HUES6 (cell line): Measurements from ENCODE around the gene DPH1.

Experiments
- H3K27ac ChIP-seq: 2 replicates; pipeline ENCODE4 v1.7.0; 2013; ENCODE audit warnings: low read depth, mild to moderate bottlenecking, low read length, inconsistent platforms
- H3K27me3 ChIP-seq: 2 replicates; pipeline ENCODE4 v1.6.1; 2013; ENCODE audit warnings: low read length; ENCODE audit not compliant: control insufficient read depth, insufficient read depth
- H3K36me3 ChIP-seq: 2 replicates; pipeline ENCODE4 v1.6.1; 2013; ENCODE audit warnings: low read length; ENCODE audit not compliant: control insufficient read depth, insufficient read depth
- H3K4me1 ChIP-seq: 2 replicates; pipeline ENCODE4 v1.6.1; 2013; ENCODE audit warnings: low read length; ENCODE audit not compliant: control insufficient read depth, insufficient read depth
- H3K4me3 ChIP-seq: 2 replicates; pipeline ENCODE4 v1.5.1; 2013; ENCODE audit warnings: low read depth, low read length
- H3K9ac ChIP-seq: one replicate; pipeline ENCODE4 v1.6.1; 2013; ENCODE audit warnings: mild to moderate bottlenecking, low read length
- H3K9me3 ChIP-seq: 2 replicates; pipeline ENCODE4 v1.6.1; 2013; ENCODE audit warnings: low read depth, low read length; ENCODE audit not compliant: control insufficient read depth, insufficient read depth

Gene DPH1

GRCh38 chr17:2076087-2076984, 46.4 kb downstream of the DPH1 start:
- Histone ChIP-seq H3K9ac (no peak overlapping the region), H3K27ac (no peak overlapping the region), H3K4me1 (peaks cover 11% of the 10 kb centered on the region; the same call in 1 of the 2 replicates), H3K27me3 (no peaks in the 10 kb centered on the region), H3K36me3 (peaks cover 25% of the 10 kb centered on the region), H3K4me3 (no peak overlapping the region), H3K9me3 (no peaks in the 10 kb centered on the region)

GRCh38 chr17:2077040-2077439, 47.1 kb downstream of the DPH1 start:
- no peak overlapping the region for H3K9ac ChIP-seq
- H3K27ac ChIP-seq: no peak overlapping the region
- H3K9me3 ChIP-seq: no peaks in the 10 kb centered on the region
- H3K27me3 ChIP-seq: no peaks in the 10 kb centered on the region
- peaks cover 11% of the 10 kb centered on the region; the same call in 1 of the 2 replicates for H3K4me1 ChIP-seq
- H3K36me3 ChIP-seq: peaks cover 29% of the 10 kb centered on the region
- no peak overlapping the region for H3K4me3 ChIP-seq

- no peaks in the 10 kb centered on the region for H3K9me3 ChIP-seq
- H3K27me3 ChIP-seq: no peaks in the 10 kb centered on the region
- H3K4me1 ChIP-seq: peaks cover 6% of the 10 kb centered on the region; the same call in 1 of the 2 replicates
- no peak overlapping the region for H3K9ac ChIP-seq
- peaks cover 38% of the 10 kb centered on the region for H3K36me3 ChIP-seq
- no peak overlapping the region for H3K4me3 ChIP-seq
- H3K27ac ChIP-seq: no peak overlapping the region
Measured at GRCh38 chr17:2081564-2081963, 51.6 kb downstream of the DPH1 start.

GRCh38 chr17:2082003-2082781, 52.2 kb downstream of the DPH1 start:
- H3K27me3 ChIP-seq: no peaks in the 10 kb centered on the region
- no peak overlapping the region for H3K9ac ChIP-seq
- no peak overlapping the region for H3K4me3 ChIP-seq
- peaks cover 6% of the 10 kb centered on the region; the same call in 1 of the 2 replicates for H3K4me1 ChIP-seq
- H3K36me3 ChIP-seq: peaks cover 33% of the 10 kb centered on the region
- no peaks in the 10 kb centered on the region for H3K9me3 ChIP-seq
- H3K27ac ChIP-seq: no peak overlapping the region

GRCh38 chr17:2083613-2084035, 53.7 kb downstream of the DPH1 start:
- Histone ChIP-seq H3K27me3 (no peaks in the 10 kb centered on the region), H3K9me3 (no peaks in the 10 kb centered on the region), H3K4me1 (peaks cover 6% of the 10 kb centered on the region; the same call in 1 of the 2 replicates), H3K9ac (no peak overlapping the region), H3K4me3 (no peak overlapping the region), H3K36me3 (peaks cover 20% of the 10 kb centered on the region), H3K27ac (no peak overlapping the region)

GRCh38 chr17:2084036-2084765, 54.2 kb downstream of the DPH1 start:
- Histone ChIP-seq H3K4me3 (no peak overlapping the region), H3K27ac (no peak overlapping the region), H3K27me3 (no peaks in the 10 kb centered on the region), H3K9me3 (no peaks in the 10 kb centered on the region), H3K36me3 (peaks cover 19% of the 10 kb centered on the region), H3K9ac (no peak overlapping the region), H3K4me1 (peaks cover 11% of the 10 kb centered on the region; the same call in 1 of the 2 replicates)

- Histone ChIP-seq H3K9ac (no peak overlapping the region), H3K27me3 (no peaks in the 10 kb centered on the region), H3K27ac (no peak overlapping the region), H3K9me3 (no peaks in the 10 kb centered on the region), H3K36me3 (peaks cover 19% of the 10 kb centered on the region), H3K4me1 (peaks cover 19% of the 10 kb centered on the region; the same call in 1 of the 2 replicates), H3K4me3 (no peak overlapping the region)
Measured at GRCh38 chr17:2084766-2085647, 55.1 kb downstream of the DPH1 start.

GRCh38 chr17:2085648-2085949, 55.6 kb downstream of the DPH1 start:
- peaks cover 19% of the 10 kb centered on the region for H3K36me3 ChIP-seq
- peaks cover 24% of the 10 kb centered on the region for H3K4me1 ChIP-seq
- no peak overlapping the region for H3K27ac ChIP-seq

GRCh38 chr17:2086306-2086705, 56.4 kb downstream of the DPH1 start:
- H3K27me3 ChIP-seq: no peaks in the 10 kb centered on the region
- no peak overlapping the region for H3K4me3 ChIP-seq
- H3K27ac ChIP-seq: no peak overlapping the region
- no peak overlapping the region for H3K9ac ChIP-seq
- H3K36me3 ChIP-seq: peaks cover 13% of the 10 kb centered on the region
- peaks cover 31% of the 10 kb centered on the region for H3K4me1 ChIP-seq
- no peaks in the 10 kb centered on the region for H3K9me3 ChIP-seq

More at GRCh38 chr17:2085648-2085949, 55.6 kb downstream of the DPH1 start:
- Histone ChIP-seq H3K4me3 (no peak overlapping the region), H3K9ac (no peak overlapping the region), H3K9me3 (no peaks in the 10 kb centered on the region), H3K27me3 (no peaks in the 10 kb centered on the region)

- H3K4me1 ChIP-seq: peaks cover 29% of the 10 kb centered on the region
- no peaks in the 10 kb centered on the region for H3K27me3 ChIP-seq
- H3K9ac ChIP-seq: no peak overlapping the region
- H3K36me3 ChIP-seq: peaks cover 9% of the 10 kb centered on the region; the same call in 1 of the 2 replicates
- no peak overlapping the region for H3K27ac ChIP-seq
- no peak overlapping the region for H3K4me3 ChIP-seq
- H3K9me3 ChIP-seq: no peaks in the 10 kb centered on the region
Measured at GRCh38 chr17:2087597-2088211, 57.8 kb downstream of the DPH1 start.
